HG02571 (cell line): ENCODE data around the gene IL17RA.

Source experiments
- ATAC-seq: cut with Tn5 transposase; IDR thresholded peaks from one replicate; pipeline ENCODE4 v1.9.1; 2021; ENCODE audit warnings: mild to moderate bottlenecking, moderate library complexity; ENCODE audit not compliant: unreplicated experiment

Gene IL17RA, protein sequence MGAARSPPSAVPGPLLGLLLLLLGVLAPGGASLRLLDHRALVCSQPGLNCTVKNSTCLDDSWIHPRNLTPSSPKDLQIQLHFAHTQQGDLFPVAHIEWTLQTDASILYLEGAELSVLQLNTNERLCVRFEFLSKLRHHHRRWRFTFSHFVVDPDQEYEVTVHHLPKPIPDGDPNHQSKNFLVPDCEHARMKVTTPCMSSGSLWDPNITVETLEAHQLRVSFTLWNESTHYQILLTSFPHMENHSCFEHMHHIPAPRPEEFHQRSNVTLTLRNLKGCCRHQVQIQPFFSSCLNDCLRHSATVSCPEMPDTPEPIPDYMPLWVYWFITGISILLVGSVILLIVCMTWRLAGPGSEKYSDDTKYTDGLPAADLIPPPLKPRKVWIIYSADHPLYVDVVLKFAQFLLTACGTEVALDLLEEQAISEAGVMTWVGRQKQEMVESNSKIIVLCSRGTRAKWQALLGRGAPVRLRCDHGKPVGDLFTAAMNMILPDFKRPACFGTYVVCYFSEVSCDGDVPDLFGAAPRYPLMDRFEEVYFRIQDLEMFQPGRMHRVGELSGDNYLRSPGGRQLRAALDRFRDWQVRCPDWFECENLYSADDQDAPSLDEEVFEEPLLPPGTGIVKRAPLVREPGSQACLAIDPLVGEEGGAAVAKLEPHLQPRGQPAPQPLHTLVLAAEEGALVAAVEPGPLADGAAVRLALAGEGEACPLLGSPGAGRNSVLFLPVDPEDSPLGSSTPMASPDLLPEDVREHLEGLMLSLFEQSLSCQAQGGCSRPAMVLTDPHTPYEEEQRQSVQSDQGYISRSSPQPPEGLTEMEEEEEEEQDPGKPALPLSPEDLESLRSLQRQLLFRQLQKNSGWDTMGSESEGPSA

DNA sequence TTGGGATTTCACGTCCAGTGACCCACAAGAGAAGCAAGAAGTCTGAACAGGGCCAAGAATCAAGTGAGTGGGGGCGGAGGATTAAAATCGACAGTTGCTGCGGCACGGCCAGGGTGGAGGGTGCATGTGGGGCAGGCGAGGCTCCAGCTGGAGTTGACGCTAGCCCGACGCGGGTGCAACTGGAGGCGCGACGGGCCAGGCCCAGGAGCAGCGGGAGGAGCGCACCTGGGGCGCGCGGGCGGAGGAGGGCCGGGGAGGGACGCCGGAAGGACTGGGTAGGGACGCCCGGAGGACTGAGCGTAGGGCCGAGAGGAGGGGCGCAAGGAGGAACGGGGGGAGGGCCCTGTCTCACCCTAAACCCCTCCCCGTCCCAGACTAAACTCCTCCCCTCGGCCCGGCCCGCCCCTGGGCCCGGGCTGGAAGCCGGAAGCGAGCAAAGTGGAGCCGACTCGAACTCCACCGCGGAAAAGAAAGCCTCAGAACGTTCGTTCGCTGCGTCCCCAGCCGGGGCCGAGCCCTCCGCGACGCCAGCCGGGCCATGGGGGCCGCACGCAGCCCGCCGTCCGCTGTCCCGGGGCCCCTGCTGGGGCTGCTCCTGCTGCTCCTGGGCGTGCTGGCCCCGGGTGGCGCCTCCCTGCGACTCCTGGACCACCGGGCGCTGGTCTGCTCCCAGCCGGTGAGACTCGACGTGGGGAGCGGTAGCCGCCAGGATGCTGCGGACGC lies at the start of gene IL17RA:
IL17RA (plus strand) TSS at position 447 of the 723 bp plus-strand sequence; CDS start at position 539, 92 bp downstream.
- peak; percentile 88 for ATAC-seq

DNA sequence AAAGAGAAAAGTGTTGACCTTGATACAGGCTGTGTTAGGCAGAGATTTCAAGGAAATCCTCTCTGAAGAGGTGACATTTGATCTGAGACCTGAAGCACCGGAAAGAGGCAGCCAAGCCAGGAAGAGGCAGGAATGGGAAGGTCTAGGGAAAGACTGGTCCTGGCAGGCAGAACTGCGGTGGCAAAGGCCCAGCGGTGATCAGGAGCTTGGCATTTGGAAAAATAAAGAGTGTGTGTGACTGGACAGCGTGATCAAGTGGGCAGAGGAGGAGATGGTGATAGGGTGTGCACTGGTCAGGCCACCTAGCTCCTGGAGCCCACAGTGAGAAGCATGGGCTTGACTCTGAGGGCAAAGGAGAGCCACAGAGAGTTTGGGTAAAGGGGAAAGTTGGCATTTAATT lies 49.6 kb upstream of the IL17RA start:
- no peak for ATAC-seq

DNA sequence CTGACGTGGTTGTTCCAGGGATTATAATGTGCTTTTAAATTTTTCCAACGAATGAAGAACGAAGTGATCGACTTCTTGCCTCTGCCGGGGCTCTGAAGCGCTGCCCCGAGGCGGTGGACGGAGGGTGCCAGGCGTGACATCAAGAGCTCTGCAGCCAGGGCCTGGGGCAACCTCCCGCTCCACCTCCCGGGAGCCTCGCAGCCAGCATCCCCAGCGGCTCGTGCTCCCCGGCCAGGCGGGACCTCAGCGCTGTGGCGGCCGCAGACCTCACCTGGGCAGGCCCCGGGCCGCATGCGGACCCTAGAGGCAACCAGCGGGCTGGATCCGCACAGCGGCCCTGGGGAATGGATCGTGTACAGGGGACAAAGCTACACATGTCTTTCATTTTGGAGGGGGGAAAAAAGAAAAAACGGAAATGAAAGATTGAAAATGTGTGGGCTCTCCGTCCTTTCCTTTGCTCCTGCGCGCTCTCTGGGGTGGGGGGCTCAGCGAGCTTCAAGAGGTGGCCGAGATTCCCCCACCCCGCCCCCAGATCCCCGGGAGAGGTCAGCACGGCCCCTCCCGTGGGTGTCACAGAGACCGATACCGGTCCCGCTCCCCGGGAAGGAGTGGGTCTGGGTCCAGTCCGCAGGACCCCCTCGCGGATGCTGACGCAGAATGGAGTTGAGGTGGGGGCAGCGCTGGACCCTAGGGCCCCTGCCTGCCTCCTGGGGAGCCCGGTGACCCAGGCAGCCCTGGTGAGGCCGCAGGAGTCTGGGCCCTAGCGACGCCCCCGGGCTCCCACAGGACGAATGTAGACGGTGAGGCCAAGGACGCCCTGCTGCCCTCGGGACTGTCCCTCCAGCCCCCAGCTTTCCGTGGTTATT lies 48.6 kb upstream of the IL17RA start:
- ATAC-seq = peak; percentile 22

DNA sequence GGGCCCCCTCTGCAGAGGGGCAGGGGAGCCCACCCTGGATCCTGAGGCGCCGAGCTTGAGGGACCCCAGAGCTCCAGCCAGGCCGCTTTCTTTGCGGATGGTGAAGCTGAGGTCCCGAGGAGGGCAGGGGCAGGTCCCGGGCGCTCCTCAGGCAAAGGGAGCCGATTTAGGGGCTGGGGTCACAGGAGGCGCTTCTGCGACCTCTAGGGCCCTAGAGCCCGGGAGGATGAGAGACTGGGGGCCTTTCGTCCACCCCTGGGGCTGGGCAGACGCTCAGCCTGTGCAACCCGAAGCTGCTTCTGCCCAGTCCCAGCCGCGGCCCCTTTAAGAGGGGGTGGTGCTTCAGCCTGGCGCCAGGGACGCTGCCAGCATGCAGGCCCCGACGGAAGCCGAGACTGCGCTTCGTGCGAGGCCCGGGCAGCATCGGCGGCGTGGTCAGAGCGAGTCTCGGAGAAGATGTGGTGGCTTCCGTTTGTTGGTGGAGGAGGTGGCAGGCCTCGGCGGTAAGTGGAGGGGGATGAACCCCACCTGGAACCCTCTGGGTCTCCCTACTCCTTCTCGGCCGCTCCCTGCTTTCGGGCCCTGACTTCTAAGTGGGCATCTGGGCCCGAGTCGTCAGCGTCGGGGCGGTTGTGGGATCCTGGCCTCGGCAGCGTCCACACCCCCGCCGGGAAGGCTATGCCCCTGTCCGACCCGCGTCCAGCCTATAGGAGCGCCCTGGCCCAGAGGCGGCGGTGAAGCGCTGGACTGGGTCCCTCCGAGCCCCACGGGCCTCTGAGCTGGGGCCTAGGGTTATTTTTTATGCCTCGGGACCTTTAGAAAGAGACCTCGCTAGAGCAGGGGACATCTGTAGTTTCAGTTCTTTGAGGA lies 47.7 kb upstream of the IL17RA start:
- peak; percentile 59 for ATAC-seq

DNA sequence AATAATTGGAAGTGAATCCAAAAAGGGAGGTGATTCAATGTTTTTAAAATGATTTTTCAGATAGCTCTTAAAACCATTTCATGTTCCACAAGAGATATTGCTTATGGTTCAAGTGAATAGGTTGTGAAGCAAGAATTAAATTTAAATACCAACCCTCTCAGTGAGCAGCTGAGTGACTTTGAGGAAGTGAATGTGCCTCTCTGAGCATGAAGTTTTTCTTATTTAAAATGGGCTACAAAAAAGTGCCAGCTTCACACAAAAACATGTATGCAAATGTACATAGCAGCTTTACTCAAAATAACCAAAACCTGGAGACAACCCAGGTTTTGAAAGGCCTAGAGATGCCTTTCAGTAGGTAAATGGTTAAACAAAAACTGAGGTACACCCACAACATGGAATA lies 41.3 kb upstream of the IL17RA start:
- ATAC-seq = no peak

DNA sequence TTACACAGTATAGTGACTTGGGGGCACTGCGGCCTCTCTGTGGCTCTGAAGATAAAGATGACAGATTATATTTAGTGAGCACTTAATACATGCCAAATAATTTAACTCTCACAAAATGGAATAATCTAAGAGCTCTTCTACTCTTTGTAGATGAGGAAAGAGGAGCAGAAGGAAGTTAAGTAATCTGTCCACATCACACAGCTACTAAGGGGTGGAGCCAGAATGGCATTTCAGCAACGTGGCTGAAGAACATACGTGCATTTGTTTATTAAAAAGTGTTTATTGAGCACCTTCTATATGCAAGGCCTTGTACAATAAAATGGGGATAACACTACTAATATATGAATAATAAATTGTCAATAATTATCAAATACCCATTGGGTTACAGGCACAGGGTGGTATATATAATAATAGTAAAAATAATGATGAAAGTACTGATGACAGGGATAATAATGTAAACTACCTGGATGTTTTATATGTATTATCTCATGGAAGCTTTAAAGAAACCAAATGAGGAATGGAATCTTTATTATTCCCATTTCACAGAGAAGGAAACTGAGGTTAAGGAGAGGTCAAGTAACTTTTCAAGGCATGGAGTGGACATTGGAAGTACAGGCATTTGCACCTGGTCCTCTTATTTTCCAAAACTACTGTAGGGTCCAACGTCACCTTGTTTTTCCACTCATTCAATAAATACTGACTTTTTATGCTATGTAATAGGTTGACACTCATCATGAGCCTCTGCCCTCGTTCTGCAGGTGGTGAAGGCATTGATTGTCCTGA lies 38.0 kb upstream of the IL17RA start:
- ATAC-seq = no peak

DNA sequence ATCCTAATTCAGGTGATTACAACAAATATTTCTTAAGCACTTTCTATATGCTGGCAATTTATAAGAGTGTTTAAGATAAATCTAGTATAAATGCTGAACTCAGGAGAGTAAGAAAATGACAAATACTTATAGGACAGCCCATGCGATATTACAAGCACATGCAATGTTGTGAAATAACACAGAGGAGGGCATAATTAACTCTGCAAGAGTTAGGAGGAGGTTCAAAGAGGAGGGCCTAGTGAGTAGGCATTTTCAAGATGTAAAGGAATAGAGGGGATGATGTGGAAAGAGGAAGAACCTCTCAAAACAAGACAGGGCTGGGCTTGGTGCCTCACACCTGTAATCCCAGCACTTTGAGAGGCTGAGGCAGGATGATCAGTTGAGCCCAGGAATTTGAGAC lies 37.1 kb upstream of the IL17RA start:
- no peak for ATAC-seq

DNA sequence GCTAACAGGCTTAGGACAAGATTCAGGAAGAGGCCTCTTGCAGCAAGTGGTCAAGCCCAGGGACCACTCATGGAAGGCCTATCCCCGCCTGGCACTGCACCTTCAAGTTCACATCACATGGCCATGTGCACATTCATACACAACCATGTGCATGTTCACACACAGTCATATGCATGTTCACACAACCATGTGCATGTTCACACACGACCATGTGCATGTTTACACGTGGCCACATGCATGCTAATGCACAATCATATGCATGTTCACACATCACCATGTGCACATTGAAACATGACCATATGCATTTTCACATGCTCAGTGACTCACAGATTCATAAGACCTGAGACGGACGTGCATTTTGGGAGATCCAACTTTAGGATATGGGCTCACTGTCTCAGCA lies 28.7 kb upstream of the IL17RA start:
- ATAC-seq = no peak

DNA sequence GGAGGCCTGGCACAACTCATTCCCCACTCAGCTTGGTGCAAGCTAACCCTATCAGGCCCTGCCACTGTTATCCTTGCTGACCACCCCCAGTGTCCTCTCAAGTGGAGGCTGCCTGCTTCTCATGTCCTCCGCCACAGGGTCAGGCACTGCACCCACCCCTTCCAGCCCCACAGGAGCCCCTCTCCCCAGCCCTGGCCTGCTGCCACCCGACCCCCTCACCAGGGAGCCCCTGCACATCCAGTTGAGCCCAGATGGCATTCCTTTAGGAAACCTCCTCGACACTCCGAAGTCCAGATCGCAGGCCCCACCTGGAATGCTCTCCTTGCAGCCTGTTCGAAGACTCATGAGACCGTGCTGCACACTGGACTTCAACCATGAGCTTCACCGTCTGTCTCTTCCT lies 28.0 kb upstream of the IL17RA start:
- ATAC-seq = no peak

DNA sequence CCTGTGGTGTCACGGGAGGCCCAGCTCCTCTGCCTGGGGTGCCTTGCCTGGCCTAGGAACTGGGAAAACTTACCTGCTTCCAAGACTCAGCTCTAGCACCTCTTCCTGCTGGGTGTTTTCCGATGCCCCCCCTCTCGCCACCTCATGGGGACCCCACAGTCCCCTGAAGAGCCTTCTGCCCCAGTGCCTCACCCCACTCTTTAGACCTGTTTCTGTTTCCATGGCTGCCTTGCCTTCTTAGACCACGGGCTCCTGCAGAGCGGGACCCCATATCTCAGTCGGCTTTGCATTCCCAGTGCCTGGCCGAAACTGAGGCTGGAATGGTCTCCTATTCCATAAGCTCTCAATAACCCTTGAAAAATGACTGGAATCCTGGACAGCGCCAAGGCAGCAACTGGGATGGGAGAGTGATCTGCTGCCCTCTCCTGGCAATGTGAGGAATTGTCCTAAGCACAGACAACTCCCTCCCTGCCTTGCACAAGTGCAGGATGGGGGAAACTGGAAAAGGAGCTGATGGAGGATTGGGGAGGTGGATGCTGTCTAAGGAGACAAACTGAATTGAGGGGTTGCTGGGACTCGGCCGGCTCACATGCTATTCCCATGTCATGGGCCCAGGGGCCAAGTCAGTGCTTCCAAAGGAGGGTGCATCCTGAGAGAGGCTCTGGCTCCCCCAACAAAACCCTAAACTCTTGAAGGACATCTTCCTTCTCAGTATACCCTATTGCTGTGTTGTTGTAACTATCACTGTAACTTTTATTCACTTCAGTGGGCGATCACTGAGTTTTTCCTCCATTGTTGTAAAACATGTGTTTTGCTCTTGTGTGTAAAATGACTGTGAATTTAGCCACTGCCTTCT lies 26.6 kb upstream of the IL17RA start:
- no peak for ATAC-seq

DNA sequence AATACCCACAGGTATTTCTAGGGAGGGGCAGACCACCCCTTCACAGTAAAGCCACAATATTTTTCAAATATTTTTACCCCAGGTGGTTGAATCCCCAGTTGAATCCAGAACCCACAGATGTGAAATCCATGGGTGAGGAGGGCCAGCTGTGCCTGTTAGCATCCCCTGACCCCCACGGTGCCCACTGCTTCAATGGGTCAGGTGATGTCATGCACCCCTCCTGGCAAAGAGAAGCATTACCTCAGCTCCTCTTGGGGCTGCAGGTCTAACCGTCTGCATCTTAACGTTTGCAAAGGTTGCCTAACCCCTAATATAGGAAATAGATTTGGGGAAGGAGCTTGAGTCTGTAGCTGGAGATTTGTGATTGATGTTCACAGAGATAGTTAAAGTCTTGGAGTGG lies 24.7 kb upstream of the IL17RA start:
- ATAC-seq = no peak

DNA sequence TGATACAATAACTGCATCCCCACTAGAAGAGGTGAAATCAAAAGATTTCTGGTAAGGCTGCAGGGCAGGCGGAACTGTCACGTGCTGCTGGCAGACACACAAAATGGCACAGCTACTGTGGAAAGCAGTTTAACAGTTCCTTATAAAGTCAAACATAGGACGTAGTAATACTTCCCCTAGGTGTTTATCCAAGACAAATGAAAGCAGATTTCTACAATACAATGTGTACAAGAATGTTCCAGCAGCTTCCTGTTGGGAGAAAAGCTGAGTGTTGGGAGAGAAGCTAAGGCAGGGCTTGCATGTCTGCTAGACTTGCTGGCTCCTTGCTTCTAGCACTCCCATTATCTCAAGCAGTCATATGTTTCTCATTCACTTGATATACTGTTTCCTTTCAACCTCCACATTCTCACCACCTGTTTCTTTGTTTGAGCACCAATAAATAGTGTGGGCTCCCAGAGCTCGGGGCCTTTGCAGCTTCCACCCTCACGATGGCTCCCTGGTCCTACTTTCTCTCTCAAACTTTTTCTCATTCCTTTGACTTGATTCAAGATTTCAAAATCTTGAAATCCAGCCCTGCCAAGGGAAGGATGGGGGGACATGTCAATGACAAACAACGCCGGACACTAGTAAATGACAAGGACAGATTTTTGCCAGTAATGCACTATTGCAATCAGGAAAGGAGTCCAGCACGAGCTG lies 21.2 kb upstream of the IL17RA start:
- ATAC-seq = no peak

DNA sequence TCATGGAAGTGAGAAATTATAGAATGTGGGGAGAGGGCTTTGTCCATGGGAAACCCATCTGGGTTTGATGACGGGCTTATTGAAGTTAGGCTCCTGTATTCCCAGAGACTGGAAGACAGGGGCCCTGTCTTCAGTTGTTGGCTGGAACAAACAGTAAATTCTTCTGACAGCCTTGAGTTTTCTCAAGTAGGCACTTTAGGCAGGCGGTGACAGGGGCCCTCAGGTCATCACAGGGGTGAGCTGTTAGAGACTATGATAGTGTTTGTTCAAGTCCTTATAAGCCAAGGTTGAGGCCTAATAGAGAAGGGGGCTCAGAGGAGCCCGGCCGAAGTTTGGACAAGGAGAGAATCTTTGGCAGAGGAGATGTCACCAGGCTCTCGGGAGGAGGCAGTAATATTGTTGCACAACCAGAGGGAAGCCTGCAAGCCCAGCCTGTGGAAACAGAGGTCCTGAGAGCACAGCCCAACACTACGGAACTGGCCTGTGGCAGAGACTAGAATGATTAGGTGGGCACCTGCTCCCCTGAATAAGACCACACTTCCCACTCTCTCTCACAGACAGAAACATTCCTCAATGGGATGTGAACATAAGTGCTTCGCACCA lies 20.2 kb upstream of the IL17RA start:
- no peak for ATAC-seq

DNA sequence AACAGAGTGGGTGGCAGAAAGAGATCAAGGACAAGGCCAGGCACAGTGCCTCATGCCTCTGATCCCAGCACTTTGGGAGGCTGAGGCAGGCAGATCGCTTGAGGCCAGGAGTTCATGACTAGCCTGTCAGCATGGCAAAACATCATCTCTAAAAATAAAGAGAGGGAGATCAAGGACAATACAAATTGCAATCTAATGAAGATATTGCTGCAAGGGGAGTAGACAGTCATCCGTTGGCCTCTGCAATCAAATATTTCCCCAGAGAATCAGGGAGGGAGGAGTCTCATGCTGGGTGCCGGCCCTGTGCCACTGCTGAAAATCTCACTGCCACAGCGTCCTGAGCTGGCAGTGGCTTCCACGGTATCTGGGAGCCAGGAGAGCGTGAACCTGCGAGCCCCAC lies 19.4 kb upstream of the IL17RA start:
- no peak for ATAC-seq

DNA sequence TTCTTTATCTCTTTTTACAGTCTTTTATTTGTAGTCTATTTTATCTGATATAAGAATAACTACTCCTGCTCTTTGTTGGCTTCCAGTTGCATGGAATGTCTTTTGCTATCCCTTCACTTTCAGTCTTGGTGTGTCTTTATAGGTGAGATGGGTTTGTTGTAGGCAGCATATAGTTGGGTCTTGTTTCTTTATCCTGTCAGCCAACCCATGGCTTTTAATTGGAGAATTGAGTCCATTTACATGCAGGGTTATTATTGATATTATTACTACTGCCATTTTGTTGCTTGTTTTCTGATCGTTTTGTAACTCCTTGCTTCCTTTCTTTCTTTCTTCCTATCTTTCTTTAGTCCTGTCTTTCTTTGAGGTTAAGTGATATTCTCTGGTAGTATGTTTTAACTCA lies 11.9 kb upstream of the IL17RA start:
- no peak for ATAC-seq

DNA sequence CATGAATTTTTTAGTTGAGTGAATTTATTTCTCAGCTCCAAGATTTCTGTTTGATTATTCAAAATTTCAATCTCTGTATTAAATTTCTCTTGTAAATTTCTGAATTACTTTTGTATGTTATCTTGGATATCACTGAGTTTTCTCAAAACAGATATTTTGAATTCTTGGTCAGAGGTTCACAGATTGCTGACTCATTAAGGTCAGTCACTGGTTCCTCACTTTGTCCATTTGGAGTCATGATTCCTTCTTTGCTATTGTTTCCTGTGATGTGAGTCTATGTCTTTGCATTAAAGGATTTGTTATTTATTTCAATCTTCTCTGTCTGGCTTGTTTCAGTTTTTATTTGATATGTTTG lies 10.2 kb upstream of the IL17RA start:
- no peak for ATAC-seq

DNA sequence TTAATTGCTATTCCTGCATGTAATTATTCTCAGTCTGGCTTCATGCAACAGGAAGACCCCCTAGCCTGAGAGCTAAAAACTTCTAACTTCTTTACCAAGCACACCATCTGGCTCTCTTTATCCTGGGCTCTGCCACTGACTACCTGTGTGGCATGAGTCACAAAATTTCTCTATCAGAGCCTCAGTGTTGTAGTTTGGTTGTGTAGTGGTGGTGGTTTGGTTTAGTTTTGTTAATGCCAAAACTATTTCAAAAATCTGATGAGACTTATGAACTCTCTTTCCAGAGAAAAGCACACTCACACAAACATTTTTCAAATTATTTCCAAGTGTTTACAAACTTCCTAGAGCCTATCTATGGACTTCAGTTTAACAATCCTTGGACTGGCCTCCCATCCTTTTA lies 7.5 kb upstream of the IL17RA start:
- ATAC-seq = no peak
